Smooth muscle cell (in vitro differentiated cells): Measurements from ENCODE around the gene CAPNS1. TPM values are rescaled to one million over a fixed set of nuclear protein-coding genes. Genes with fewer than 3 reads are reported as not detected.

ENCODE experiments used
- DNase-seq: peaks from one replicate; lab custom pipeline; 2025; ENCODE audit not compliant: unreplicated experiment; lab: John Stamatoyannopoulos, UW
- H2AFZ ChIP-seq: fragments of 200-600 bp; sonication (generic); 2 replicates; pipeline ENCODE4 v1.6.0; 2016; ENCODE audit warnings: antibody characterized with exemption, low read depth, mild to moderate bottlenecking
- H3F3A ChIP-seq: fragments of 200-600 bp; sonication (generic); 2 replicates; pipeline ENCODE4 v1.6.0; 2017; ENCODE audit warnings: antibody characterized with exemption, low read depth
- H3K27ac ChIP-seq: fragments of 200-600 bp; sonication (generic); 2 replicates; pipeline ENCODE4 v1.5.1; 2016; ENCODE audit warnings: low read depth, mild to moderate bottlenecking
- H3K27me3 ChIP-seq: fragments of 200-600 bp; sonication (generic); 2 replicates; pipeline ENCODE4 v1.6.1; 2016; ENCODE audit warnings: low read depth, mild to moderate bottlenecking
- H3K36me3 ChIP-seq: fragments of 200-600 bp; sonication (generic); 2 replicates; pipeline ENCODE4 v1.5.1; 2016; ENCODE audit warnings: low read depth
- H3K4me1 ChIP-seq: fragments of 200-600 bp; sonication (generic); 2 replicates; pipeline ENCODE4 v1.5.1; 2016; ENCODE audit warnings: low read depth
- H3K4me2 ChIP-seq: fragments of 200-600 bp; sonication (generic); 2 replicates; pipeline ENCODE4 v1.6.0; 2016; ENCODE audit warnings: mild to moderate bottlenecking
- H3K4me3 ChIP-seq: fragments of 200-600 bp; sonication (generic); 2 replicates; pipeline ENCODE4 v1.5.1; 2016; ENCODE audit warnings: mild to moderate bottlenecking
- H3K79me2 ChIP-seq: fragments of 200-600 bp; sonication (generic); 2 replicates; pipeline ENCODE4 v1.6.0; 2016; ENCODE audit warnings: low read depth, mild to moderate bottlenecking
- H3K9ac ChIP-seq: fragments of 200-600 bp; sonication (generic); 2 replicates; pipeline ENCODE4 v1.6.0; 2016; ENCODE audit warnings: low read depth
- H3K9me3 ChIP-seq: fragments of 200-600 bp; sonication (generic); replicated peaks from 2 replicates; pipeline ENCODE4 v1.5.1; 2016; ENCODE audit warnings: low read depth
- H4K20me1 ChIP-seq: fragments of 200-600 bp; sonication (generic); 2 replicates; pipeline ENCODE4 v1.6.0; 2016; ENCODE audit warnings: low read depth
- WGBS: methylation state at CpG from one replicate; pipeline ENCODE4 v1.1.7; 2016; ENCODE audit warnings: low lambda C conversion rate; 5-methylcytosine and 5-hydroxymethylcytosine counted together
- polyA plus RNA-seq: library from polyadenylated mRNA; unstranded; fragments of >200 nt; fragmentation: Nextera tagmentation; extraction: Ambion mirVana; gene quantifications from 2 replicates; pipeline ENCODE4 v1.2.1, GENCODE V29; 2016
- total RNA-seq: library from RNA; depleted of rRNA; stranded (reverse); fragments of >200 nt; gene quantifications from 2 replicates; pipeline ENCODE4 v1.2.3, GENCODE V29; 2014
- TF ChIP-seq, protein P1 (sequence below): fragments of 200-600 bp; sonication (generic); IDR thresholded peaks from 2 replicates; pipeline ENCODE4 v1.5.1; 2017; ENCODE audit warnings: borderline replicate concordance, mild to moderate bottlenecking, antibody characterized with exemption; ENCODE audit not compliant: insufficient read depth, poor library complexity, severe bottlenecking

Gene CAPNS1
- total and polyA plus RNA-seq, 2 experiments from 2014 or later = 183 to 383 TPM

GRCh38 chr19:36160821-36161596 lies 21.1 kb downstream of the CAPNS1 start:
- DNase-seq = no peak
- Histone ChIP-seq H3K4me3 (no peak overlapping the region), H4K20me1 (peaks cover 3% of the 10 kb centered on the region), H3F3A (no peaks in the 10 kb centered on the region), H3K9ac (no peak overlapping the region), H3K4me2 (no peak overlapping the region), H3K27me3 (no peaks in the 10 kb centered on the region), H3K79me2 (no peaks in the 10 kb centered on the region), H2AFZ (no peak overlapping the region), H3K36me3 (no peaks in the 10 kb centered on the region), H3K4me1 (peaks cover 5% of the 10 kb centered on the region), H3K9me3 (no peaks in the 10 kb centered on the region), H3K27ac (no peak overlapping the region)
- TF ChIP-seq, protein P1, sequence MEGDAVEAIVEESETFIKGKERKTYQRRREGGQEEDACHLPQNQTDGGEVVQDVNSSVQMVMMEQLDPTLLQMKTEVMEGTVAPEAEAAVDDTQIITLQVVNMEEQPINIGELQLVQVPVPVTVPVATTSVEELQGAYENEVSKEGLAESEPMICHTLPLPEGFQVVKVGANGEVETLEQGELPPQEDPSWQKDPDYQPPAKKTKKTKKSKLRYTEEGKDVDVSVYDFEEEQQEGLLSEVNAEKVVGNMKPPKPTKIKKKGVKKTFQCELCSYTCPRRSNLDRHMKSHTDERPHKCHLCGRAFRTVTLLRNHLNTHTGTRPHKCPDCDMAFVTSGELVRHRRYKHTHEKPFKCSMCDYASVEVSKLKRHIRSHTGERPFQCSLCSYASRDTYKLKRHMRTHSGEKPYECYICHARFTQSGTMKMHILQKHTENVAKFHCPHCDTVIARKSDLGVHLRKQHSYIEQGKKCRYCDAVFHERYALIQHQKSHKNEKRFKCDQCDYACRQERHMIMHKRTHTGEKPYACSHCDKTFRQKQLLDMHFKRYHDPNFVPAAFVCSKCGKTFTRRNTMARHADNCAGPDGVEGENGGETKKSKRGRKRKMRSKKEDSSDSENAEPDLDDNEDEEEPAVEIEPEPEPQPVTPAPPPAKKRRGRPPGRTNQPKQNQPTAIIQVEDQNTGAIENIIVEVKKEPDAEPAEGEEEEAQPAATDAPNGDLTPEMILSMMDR = no peak
- WGBS = 88% methylated on average over 7 of the region's 7 CpGs

DNA sequence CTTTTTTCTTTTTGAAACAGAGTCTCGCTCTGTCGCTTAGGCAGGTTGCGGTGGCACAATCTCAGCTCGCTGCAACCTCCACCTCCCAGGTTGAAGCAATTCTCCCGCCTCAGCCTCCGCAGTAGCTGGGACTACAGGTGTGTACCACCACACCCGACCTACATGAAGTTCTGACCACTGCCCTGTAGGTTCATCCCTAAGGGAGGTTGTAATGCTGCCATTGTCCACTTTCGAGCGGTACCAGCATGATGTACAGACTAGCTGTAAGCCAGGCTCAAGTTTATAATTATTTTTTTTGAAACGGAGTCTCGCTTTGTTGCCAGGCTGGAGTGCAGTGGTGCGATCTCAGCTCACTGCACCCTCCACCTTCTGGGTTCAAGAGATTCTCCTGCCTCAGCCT lies 23.9 kb downstream of the CAPNS1 start:
- DNase-seq = no peak
- WGBS = 98% methylated on average over 12 of the region's 12 CpGs
- peaks cover 3% of the 10 kb centered on the region for H4K20me1 ChIP-seq
- H3K9me3 ChIP-seq = no peaks in the 10 kb centered on the region
- H3K4me3 ChIP-seq = no peak overlapping the region
- no peak overlapping the region for H3K9ac ChIP-seq
- no peak overlapping the region for H2AFZ ChIP-seq
- H3K36me3 ChIP-seq = no peaks in the 10 kb centered on the region
- TF ChIP-seq, protein P1 = no peak
- H3K27me3 ChIP-seq = no peaks in the 10 kb centered on the region
- H3K4me1 ChIP-seq = peaks cover 5% of the 10 kb centered on the region
- no peak overlapping the region for H3K4me2 ChIP-seq
- H3F3A ChIP-seq = no peaks in the 10 kb centered on the region
- H3K79me2 ChIP-seq = no peaks in the 10 kb centered on the region
- H3K27ac ChIP-seq = no peak overlapping the region

- H3K79me2 ChIP-seq = no peaks in the 10 kb centered on the region
- H2AFZ ChIP-seq = no peak overlapping the region
- H3K27me3 ChIP-seq = no peaks in the 10 kb centered on the region
- TF ChIP-seq, protein P1 = no peak
- H3K4me2 ChIP-seq = no peak overlapping the region
- H3F3A ChIP-seq = no peaks in the 10 kb centered on the region
- H3K9me3 ChIP-seq = no peaks in the 10 kb centered on the region
- H3K36me3 ChIP-seq = no peaks in the 10 kb centered on the region
- H3K4me1 ChIP-seq = no peaks in the 10 kb centered on the region
- no peak for DNase-seq
- H3K27ac ChIP-seq = peak overlapping the region; percentile 28
- H3K4me3 ChIP-seq = no peak overlapping the region
- no peak overlapping the region for H3K9ac ChIP-seq
- no peaks in the 10 kb centered on the region for H4K20me1 ChIP-seq
- 35% methylated on average over 9 of the region's 9 CpGs for WGBS
Observed at GRCh38 chr19:36169084-36169760, 29.4 kb downstream of the CAPNS1 start.
